G401.6 (cell line): Measurements from ENCODE around the gene PRAMEF25.
"Not testable (repeated sequence)": the region's sequence is repeated elsewhere in the genome, so short reads cannot be mapped to it uniquely, and the experiment has no call there.

Experiments used
- FAIRE-seq: peaks from 2 replicates; lab custom pipeline; 2012; peaks lifted over from hg19 to GRCh38; lab: Jason Lieb, UNC

The PRAMEF25 gene

GRCh38 chr1:13070474-13070873, at the start of gene PRAMEF25:
PRAMEF25 (plus strand) TSS chr1:13070774; CDS start chr1:13073694, 2,920 bp downstream.
- not testable (repeated sequence) for FAIRE-seq

- FAIRE-seq: not testable (repeated sequence)
These were observed 14.1 kb upstream of the PRAMEF25 start, which contains the start of gene PRAMEF27 for GRCh38 chr1:13056475-13056874. PRAMEF27 (minus strand) TSS chr1:13056575; CDS start chr1:13053659, 2,916 bp downstream.

GRCh38 chr1:13116754-13117153, 46.2 kb downstream of the PRAMEF25 start, which contains the start of gene HNRNPCL2:
HNRNPCL2 (minus strand) TSS chr1:13116854; CDS start chr1:13116400, 454 bp downstream.
- not testable (repeated sequence) for FAIRE-seq
